Testis (tissue), 3 donors: ENCODE measurements around the gene ANKRD9. TPM values are rescaled to one million over a fixed set of nuclear protein-coding genes. Genes with fewer than 3 reads are reported as not detected.

Experiments
- DNase-seq: peaks from one replicate; pipeline ENCODE4 v3.0.0-alpha.2; 2019
- H3K27ac ChIP-seq, 2 donors: fragments of 200-600 bp; sonication (generic); one replicate each; pipeline ENCODE4 v1.5.1; 2019
- H3K27me3 ChIP-seq: fragments of 200-600 bp; sonication (generic); one replicate; pipeline ENCODE4 v1.5.1; 2019
- H3K36me3 ChIP-seq: fragments of 200-600 bp; sonication (generic); one replicate; pipeline ENCODE4 v1.5.1; 2017; ENCODE audit warnings: low read depth; ENCODE audit errors: missing control alignments
- H3K4me1 ChIP-seq: fragments of 200-600 bp; sonication (generic); one replicate; pipeline ENCODE4 v1.5.1; 2019
- H3K4me3 ChIP-seq, 2 donors: fragments of 200-600 bp; sonication (generic); one replicate each; pipeline ENCODE4 v1.5.1; 2017 to 2019
- H3K9me3 ChIP-seq: fragments of 200-600 bp; sonication (generic); one replicate; pipeline ENCODE4 v1.5.1; 2017
- CTCF ChIP-seq, 3 experiments: fragments of 450-650 bp in 2 of 3; fragments of 200-600 bp in 1 of 3; sonication (generic) in 1 of 3; IDR thresholded peaks; one replicate each; pipeline ENCODE4 v1.5.1; 2016 to 2019; ENCODE audit warnings: antibody characterized with exemption in 3 of 3, mild to moderate bottlenecking in 2 of 3, moderate library complexity in 1 of 3
- POLR2A ChIP-seq: fragments of 450-650 bp; IDR thresholded peaks from one replicate; pipeline ENCODE4 v1.6.1; 2017; ENCODE audit warnings: antibody characterized with exemption, mild to moderate bottlenecking, moderate library complexity
- WGBS, 2 donors: methylation state at CpG; one replicate each; pipeline ENCODE4 v1.1.5; 2018; 5-methylcytosine and 5-hydroxymethylcytosine counted together
- intact Hi-C: fragments of 100-400 bp; cut with DNase I; formaldehyde crosslinking; loops from one replicate; pipeline ENCODE4 v1.15.1; 2023; ENCODE audit warnings: low total_unique reads
- polyA plus RNA-seq: library from polyadenylated mRNA; stranded (reverse); fragments of 350-450 nt; fragmentation: Illumina TruSeq; extraction: RNeasy Lipid Tissue Mini Kit (QIAGEN cat#74804); gene quantifications from one replicate; pipeline ENCODE4 v1.2.3, GENCODE V29; 2014; ENCODE audit warnings: low read depth, low replicate concordance; ENCODE audit not compliant: insufficient read depth
- total RNA-seq, 2 donors: library from RNA; depleted of rRNA; stranded (reverse); fragments of >200 nt; gene quantifications; one replicate each; pipeline ENCODE4 v1.2.3, GENCODE V29; 2016

The ANKRD9 gene
- total and polyA plus RNA-seq, 3 donors from 2014 or later: 21.0 to 153 (median 88.7) TPM

- Histone ChIP-seq H3K36me3 (no peaks in the 10 kb centered on the region), H3K27me3 (no peaks in the 10 kb centered on the region), H3K4me1 (peaks cover 30% of the 10 kb centered on the region), H3K4me3 (no peak overlapping the region), H3K9me3 (no peaks in the 10 kb centered on the region), H3K27ac (no peak overlapping the region)
- TF ChIP-seq CTCF (IDR thresholded peaks at IDR 0.05): no peak
- no peak for TF ChIP-seq POLR2A
- WGBS, 2 donors: 97% methylated on average over 11 of the region's 11 CpGs
- intact Hi-C loops: no loop called here
- no peak for DNase-seq
Measured at GRCh38 chr14:102496331-102496691, 13.3 kb downstream of the ANKRD9 start.

DNA sequence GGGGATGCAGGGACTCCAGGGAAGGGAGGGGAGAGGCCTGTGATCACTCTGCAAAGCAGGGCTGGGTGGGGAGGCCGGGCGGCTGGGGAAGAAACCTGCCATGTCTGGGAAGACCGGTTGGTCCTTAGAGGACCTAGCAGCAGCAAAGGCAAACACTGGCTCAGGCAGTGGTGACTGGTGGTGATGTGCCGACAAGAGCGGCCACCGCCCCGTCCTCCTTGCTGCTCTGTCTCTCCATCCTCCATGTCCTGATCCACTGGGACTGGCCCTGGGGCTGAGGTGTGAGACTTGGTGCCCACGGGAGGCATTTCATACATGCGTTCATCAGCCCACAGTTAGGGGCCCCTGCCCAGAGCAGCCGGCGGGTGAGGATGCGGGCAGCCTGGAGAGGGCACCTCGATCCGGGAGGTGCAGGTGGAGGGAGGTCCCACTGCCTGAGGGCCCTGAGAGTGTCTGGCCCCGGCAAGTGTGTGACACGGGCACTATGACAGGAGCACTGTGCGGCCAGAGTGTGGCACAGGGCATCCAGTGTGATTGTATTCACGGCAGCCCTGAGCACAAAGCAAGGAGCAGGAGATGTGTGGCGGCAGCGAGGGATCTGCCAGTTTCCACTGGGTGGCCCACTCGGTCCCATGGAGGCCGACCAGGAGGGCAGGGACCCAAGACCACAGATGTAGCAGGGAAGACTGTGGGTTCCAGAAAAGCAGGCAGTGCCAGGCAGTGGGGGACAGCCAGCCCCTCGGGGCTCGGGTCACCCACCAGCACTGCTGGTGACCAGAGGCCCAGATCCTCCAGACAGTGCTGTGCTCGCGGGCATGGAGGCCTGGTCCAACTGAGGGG is 13.9 kb downstream of the ANKRD9 start:
- Histone ChIP-seq H3K27me3 (no peaks in the 10 kb centered on the region), H3K36me3 (no peaks in the 10 kb centered on the region), H3K9me3 (no peaks in the 10 kb centered on the region), H3K27ac (no peak overlapping the region), H3K4me1 (peaks cover 29% of the 10 kb centered on the region), H3K4me3 (no peak overlapping the region)
- no peak for DNase-seq
- intact Hi-C loops: no loop called here
- WGBS, 2 donors: 95 to 99% methylated on average over 18 to 26 of the region's 26 CpGs
- TF ChIP-seq CTCF (IDR thresholded peaks at IDR 0.05) (no peak), POLR2A (no peak)

GRCh38 chr14:102493585-102493984 is 16.0 kb downstream of the ANKRD9 start:
- 95 to 96% methylated on average over 5 to 9 of the region's 15 CpGs for WGBS, 2 donors
- intact Hi-C loops: no loop called here
- no peaks in the 10 kb centered on the region for H3K27me3 ChIP-seq
- DNase-seq: no peak
- no peaks in the 10 kb centered on the region for H3K9me3 ChIP-seq
- H3K36me3 ChIP-seq: no peaks in the 10 kb centered on the region
- peak overlapping the region in 1 of 2 donors; percentile 7 for H3K27ac ChIP-seq
- TF ChIP-seq CTCF (IDR thresholded peaks at IDR 0.05): no peak
- TF ChIP-seq POLR2A: no peak
- no peak overlapping the region for H3K4me3 ChIP-seq
- H3K4me1 ChIP-seq: peaks cover 15% of the 10 kb centered on the region

- Histone ChIP-seq H3K4me1 (peaks cover 14% of the 10 kb centered on the region), H3K36me3 (no peaks in the 10 kb centered on the region), H3K27ac (peak overlapping the region in 1 of 2 donors; percentile 7), H3K4me3 (no peak overlapping the region), H3K27me3 (no peaks in the 10 kb centered on the region), H3K9me3 (no peaks in the 10 kb centered on the region)
- 57 to 87% methylated on average over 10 to 15 of the region's 15 CpGs for WGBS, 2 donors
- TF ChIP-seq POLR2A (no peak), CTCF (IDR thresholded peaks at IDR 0.05) (no peak)
- intact Hi-C loops: no loop called here
- DNase-seq: peak; percentile 56
Measured at GRCh38 chr14:102493096-102493495, 16.5 kb downstream of the ANKRD9 start.

- Histone ChIP-seq H3K27me3 (no peaks in the 10 kb centered on the region), H3K27ac (no peak overlapping the region), H3K4me1 (peaks cover 13% of the 10 kb centered on the region), H3K9me3 (no peaks in the 10 kb centered on the region), H3K4me3 (no peak overlapping the region), H3K36me3 (no peaks in the 10 kb centered on the region)
- no peak for TF ChIP-seq CTCF (IDR thresholded peaks at IDR 0.05)
- no peak for TF ChIP-seq POLR2A
- intact Hi-C loops: no loop called here
- 74 to 78% methylated on average over 16 to 17 of the region's 17 CpGs for WGBS, 2 donors
- DNase-seq: no peak
Measured at GRCh38 chr14:102492531-102492910, 17.1 kb downstream of the ANKRD9 start.
